CD4-positive, alpha-beta T cell treated with Interferon alpha-2 for 1 hour (primary cell): ENCODE results near the gene ANKRD13B.

Experiments
- DNase-seq, 2 donors: peaks; one replicate each; pipeline ENCODE4 v3.0.0-alpha.2; 2020 to 2022

The ANKRD13B gene

GRCh38 chr17:29569245-29569950, 23.5 kb upstream of the ANKRD13B start:
- no peak for DNase-seq

GRCh38 chr17:29570521-29570920, 22.4 kb upstream of the ANKRD13B start:
- DNase-seq: no peak

GRCh38 chr17:29571486-29571882, 21.4 kb upstream of the ANKRD13B start:
- DNase-seq: no peak

- no peak for DNase-seq
Observed at GRCh38 chr17:29571883-29572681, 20.9 kb upstream of the ANKRD13B start.

GRCh38 chr17:29572691-29573557, 20.0 kb upstream of the ANKRD13B start:
- DNase-seq: peak; percentile 53 to 56

- DNase-seq: no peak
Observed at GRCh38 chr17:29573558-29573869, 19.4 kb upstream of the ANKRD13B start.

GRCh38 chr17:29573871-29574731, 18.8 kb upstream of the ANKRD13B start:
- no peak for DNase-seq

- no peak for DNase-seq
Observed at GRCh38 chr17:29574732-29575510, 18.0 kb upstream of the ANKRD13B start.

- DNase-seq: no peak
Observed at GRCh38 chr17:29575511-29576213, 17.3 kb upstream of the ANKRD13B start.

GRCh38 chr17:29576214-29577000, 16.5 kb upstream of the ANKRD13B start:
- DNase-seq: no peak

GRCh38 chr17:29577001-29577370, 15.9 kb upstream of the ANKRD13B start:
- DNase-seq: no peak

GRCh38 chr17:29577385-29578211, 15.3 kb upstream of the ANKRD13B start:
- DNase-seq: no peak

- no peak for DNase-seq
Observed at GRCh38 chr17:29578626-29579485, 14.1 kb upstream of the ANKRD13B start.

- peak; percentile 90 to 92 for DNase-seq
Observed at GRCh38 chr17:29579866-29580771, 12.8 kb upstream of the ANKRD13B start.

GRCh38 chr17:29581583-29582253, 11.2 kb upstream of the ANKRD13B start:
- DNase-seq: no peak

- DNase-seq: no peak
Observed at GRCh38 chr17:29582254-29582765, 10.6 kb upstream of the ANKRD13B start.
